GM18520 (cell line): Measurements from ENCODE around the gene LSS.
"Not testable (repeated sequence)": the region's sequence is repeated elsewhere in the genome, so short reads cannot be mapped to it uniquely, and the experiment has no call there.

Source experiments
- ATAC-seq: cut with Tn5 transposase; IDR thresholded peaks from one replicate; pipeline ENCODE4 v1.9.1; 2021; ENCODE audit not compliant: unreplicated experiment

Gene LSS

GRCh38 chr21:46141767-46142581, 86.6 kb downstream of the LSS start:
- no peak for ATAC-seq

GRCh38 chr21:46140352-46141003, 88.1 kb downstream of the LSS start:
- not testable (repeated sequence) for ATAC-seq

- ATAC-seq, result no peak
Observed at GRCh38 chr21:46139686-46140085, 88.9 kb downstream of the LSS start.

GRCh38 chr21:46138383-46138970, 90.1 kb downstream of the LSS start:
- ATAC-seq, result no peak
